Activated gamma-delta T cell treated with Interleukin-2 at 50 U/mL for 16 hours (primary cell): ENCODE data around the gene GRID2.
"Not testable (repeated sequence)": the region's sequence is repeated elsewhere in the genome, so short reads cannot be mapped to it uniquely, and the experiment has no call there.

Experiments
- DNase-seq: peaks from one replicate; pipeline ENCODE4 v3.0.0-alpha.2; 2020

GRID2 gene

DNA sequence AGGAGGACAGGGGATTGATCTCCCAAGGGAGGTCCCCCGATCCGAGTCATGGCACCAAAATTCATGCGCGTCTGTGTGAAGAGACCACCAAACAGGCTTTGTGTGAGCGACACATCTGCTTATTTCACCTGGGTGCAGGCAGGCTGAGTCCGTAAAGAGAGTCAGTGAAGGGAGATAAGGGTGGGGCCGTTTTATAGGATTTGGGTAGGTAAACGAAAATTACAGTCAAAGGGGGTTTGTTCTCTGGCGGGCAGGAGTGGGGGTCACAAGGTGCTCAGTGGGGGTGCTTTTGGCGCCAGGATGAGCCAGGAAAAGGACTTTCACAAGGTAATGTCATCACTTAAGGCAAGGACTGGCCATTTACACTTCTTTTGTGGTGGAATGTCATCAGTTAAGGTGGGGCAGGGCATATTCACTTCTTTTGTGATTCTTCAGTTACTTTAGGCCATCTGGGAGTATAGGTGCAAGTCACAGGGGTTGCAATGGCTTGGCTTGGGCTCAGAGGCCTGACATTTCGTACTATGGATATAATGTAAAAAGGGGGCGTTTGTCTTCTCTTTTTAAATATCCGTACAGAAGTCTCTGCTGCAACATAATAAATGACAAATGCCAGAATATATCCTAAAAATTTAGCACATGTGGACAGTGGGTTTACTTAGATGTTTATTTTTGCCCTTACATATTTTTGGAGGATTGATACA is 140.5 kb downstream of the GRID2 start:
- DNase-seq, result not testable (repeated sequence)

DNA sequence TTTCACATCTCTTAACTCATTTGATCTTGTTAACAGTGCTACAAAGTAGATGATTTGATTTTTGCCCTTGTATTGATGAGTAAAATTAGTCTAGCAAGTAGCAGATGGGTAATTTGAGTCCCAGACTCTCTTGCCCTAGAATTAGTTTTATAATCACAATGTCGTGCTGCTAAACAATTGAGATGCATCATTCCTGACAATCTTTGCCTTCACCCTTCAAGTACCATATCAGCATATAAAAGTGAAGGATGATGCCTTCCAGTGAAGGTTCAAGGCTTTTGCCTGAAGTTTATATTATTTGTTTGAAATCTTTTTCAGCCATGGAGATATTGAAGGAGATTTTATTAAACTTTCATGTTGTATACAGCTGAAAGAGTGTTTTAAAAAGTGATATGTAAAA is 141.4 kb downstream of the GRID2 start:
- no peak for DNase-seq

DNA sequence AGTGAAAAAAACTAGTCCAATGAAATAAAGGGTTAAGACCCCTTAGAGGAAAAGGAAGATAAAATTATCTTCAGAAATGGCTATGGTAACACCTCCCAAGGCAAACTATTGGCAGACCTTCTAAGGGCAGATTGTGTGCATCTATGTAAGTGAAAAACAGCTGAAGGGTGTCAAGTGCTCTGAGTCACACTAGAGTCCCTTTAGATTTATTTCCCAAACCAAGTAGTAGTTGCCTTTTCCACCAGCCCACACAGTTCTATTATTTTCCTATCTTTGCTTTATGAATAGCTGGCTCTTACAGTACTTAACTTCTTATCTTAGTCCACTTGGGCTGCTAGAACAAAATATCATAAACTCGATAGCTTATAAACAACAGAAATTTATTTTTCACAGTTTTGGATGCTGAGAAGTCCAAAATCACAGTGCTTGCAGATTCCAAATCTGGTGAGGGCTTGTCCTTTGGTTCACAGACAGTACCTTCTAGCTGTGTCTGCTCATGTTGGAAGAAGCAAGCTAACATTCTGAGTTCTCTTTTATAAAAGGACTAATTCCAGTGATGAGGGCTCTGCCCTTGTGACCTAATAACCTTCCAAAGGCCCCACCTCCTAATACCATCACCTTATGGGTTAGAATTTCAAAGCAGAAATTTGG is 143.6 kb downstream of the GRID2 start:
- no peak for DNase-seq

DNA sequence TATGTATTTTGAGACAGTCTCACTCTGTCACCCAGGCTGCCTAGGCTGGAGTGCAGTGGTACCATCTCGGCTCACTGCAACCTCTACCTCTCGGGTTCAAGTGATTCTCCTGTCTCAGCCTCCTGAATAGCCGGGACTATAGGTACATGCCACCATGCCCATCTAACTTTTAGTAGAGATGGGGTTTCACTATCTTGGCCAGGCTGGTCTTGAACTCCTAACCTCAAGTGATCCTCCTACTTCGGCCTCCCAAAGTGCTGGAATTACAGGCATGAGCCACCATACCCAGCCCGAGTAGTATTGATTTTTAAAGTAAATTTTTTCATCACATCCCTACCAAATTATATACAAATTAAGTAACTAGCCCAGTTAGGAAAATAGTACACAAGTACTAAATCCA is 144.4 kb downstream of the GRID2 start:
- not testable (repeated sequence) for DNase-seq

DNA sequence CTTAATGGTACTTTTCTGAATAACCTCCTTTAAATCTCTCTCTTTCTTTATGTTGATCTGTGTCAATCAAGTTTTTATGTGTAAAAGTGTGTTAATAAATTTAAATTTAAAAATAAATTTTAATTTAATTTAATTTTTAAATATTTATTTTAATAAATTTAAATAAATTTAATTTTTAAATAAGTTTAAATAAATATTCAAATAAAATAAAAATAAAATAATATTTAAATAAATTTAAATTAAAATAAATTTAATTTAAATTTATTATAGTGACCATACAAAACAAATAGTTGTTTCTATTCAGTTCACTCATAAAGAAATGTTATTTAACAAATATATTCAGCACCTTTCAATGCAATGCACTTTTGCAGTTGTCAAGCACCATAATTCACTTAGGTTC is 146.9 kb downstream of the GRID2 start:
- DNase-seq, result no peak

DNA sequence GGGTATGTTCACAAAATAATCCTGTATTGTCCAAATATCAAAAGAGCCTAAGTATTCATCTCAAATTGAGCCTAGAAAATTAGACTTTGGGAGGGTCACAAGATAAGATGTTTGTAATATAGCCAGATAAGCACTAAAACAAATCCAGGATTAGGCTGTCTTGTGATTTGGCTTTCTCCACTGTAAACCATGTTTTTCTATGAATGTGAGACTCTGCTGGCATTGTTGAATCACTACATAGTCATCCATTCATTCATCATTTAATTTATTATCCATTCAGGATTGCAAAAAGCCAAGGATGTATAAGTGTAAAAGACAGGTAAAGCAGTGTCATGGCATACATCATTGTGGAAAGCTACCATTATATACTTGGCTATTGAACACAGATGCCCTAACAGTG is 148.0 kb downstream of the GRID2 start:
- DNase-seq, result no peak

DNA sequence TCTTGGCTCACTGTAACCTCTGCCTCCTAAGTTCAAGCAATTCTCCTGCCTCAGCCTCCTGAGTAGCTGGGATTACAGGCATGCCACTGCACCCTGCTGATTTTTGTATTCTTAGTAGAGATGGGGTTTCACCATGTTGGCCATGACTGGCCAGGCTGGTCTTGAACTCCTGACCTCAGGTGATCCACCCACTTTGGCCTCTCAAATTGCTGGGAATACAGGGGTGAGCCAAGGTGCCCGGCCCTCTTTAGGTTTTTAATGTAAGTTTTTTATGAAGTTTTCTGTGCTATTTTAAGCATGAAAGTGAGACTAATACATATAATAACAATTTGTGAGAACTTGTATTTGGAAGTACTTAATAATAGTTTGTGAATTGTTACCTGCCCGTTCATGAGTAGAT is 148.6 kb downstream of the GRID2 start:
- not testable (repeated sequence) for DNase-seq

DNA sequence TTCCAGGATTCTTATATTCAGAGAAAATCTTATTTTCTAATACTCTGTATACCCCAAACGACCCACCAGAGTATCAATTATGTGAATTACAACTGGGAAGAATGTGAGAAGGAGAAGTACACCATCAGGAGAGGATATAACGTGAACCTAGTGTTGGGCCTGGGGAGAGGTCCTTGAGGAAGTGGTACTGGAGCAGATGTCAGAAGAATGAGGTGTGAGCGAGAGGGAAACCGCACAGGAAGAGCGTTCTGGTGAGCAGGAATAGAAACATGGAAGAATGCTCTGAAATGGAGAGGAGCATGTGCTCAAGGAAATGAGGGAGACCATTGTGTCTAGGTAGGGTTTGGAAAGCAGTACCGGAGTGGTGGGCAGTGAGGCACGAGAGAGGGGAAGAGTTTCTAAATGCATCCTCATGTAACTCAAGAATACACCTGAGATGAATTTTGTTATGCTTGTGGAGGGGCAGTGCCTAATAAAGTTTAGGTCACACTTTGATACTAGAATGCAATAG is 151.6 kb downstream of the GRID2 start:
- no peak for DNase-seq

DNA sequence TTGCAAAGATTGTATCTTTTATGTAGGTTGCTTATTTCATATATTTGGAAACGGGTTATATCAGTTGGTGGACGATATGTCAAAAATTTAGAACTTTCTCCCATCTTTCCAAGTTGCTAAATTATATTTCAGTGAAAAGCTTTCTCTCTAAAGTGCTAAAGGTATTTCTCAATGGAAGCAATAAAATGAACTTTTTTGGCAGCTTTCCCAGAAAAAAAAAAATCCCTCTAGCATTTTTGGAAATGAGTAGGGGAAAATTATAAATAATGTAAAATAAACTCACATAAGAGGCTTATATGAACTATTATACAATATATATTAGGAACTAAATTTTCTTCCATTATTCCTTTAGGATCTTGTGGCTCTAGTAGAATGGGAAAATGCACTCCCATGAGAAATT is 152.2 kb downstream of the GRID2 start:
- no peak for DNase-seq

DNA sequence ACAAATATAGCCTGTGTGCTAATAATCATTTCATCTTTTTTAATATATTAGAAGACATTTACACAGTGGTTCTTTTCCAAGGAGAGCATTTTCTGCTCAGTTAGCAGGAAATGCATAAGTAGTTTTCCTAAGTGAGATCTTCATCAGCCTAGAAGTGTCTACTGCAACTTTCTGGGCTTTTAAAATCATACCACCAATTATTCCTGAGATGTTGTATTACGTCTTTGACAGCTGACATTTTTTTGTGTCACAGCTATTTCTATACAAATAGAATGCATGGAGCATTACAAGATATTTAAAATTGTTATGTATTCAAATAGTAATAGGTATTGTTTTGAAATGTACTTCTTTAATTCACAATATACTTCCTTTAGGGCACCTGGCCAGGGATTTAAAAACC is 158.0 kb downstream of the GRID2 start:
- no peak for DNase-seq

DNA sequence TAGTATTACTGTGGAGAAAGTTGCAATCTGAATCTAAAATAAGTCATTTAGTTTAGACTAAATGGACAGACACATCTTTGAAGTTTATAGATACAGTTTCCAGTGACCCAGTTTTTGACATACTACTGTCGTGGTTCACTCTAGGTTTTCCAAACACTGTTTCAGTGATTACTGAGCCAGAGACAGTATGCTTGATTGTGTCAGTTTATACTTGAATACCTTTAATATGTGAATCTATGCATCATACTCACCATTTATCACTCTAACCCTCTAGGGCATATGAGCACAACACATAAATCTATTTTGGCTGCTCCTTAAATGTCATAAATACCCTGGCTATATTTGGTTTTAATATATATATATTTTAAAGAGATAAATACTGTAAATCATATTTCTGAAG is 173.5 kb downstream of the GRID2 start:
- no peak for DNase-seq

DNA sequence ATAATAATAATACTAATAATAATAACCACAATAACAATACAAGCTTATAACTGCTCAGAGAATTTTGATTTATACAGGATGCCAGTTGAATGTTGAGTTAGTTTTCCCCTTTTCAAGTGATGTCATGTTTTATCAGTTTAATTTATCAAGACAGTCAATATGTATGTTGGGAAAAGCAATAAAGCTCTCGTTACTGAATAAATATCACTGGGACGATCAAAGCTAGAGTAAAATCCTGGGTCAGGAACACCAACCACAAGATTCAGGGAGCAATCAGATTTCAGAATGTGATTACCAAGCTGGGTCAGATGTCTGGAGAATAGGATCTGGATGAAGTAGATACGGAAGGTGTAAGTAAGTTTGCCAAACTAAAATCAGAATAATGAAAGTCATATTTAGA is 179.6 kb downstream of the GRID2 start:
- no peak for DNase-seq

DNA sequence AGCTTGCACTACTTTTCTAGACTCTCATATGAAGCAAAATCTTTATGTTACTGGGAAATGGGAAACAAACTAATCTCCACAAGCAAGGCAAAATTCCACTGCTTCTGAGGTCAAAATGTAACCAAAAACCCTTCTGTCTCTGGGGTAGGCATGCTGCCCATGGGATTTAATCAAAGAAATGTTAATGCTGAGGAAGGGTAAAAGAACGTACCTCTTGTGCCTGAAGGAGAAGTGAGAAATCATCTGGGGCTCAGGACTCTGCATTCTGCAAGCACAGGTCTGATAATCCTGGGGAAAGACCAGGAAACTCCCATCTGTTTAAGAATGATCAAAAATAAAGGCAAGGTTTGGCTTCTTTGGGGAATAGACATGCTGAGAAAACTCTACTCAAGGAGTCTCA is 184.7 kb downstream of the GRID2 start:
- DNase-seq, result no peak

DNA sequence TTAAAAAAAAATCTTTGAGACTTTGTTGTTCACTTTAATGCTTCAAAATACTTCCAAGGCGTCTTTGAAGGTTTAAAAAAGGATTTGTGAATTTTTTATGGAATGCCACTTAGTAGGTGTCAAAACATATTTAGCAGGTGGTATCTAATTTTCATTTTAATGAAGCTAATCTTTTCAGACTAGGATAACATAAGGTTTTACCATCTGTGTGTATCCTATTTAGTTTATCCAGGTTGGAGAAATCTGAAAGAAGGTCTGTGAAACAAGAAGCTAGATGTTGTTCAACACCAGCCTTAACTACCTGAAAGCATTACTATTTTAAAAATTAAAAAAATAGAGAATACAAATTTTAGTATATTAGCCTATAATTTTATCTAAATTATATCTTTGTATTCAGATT is 193.4 kb downstream of the GRID2 start:
- DNase-seq, result no peak

DNA sequence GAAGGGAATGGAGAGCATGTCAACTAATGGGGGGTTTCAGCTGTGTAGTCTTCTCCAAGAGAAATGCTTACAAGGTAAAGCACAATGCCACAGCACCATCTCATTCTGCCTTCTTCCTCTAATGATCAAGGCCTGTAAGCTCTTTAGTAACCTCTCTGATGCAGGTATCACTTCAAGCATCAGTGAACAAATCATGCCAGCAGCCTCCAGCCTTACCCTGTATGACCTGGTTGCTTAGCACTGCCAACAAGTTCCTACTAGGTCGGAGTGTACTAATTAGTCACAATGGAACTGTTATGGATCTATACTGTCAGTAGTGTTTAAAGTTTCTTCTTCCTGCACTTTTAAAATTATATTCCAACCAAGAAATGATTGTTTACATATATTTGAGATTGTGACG is 197.7 kb downstream of the GRID2 start:
- no peak for DNase-seq

DNA sequence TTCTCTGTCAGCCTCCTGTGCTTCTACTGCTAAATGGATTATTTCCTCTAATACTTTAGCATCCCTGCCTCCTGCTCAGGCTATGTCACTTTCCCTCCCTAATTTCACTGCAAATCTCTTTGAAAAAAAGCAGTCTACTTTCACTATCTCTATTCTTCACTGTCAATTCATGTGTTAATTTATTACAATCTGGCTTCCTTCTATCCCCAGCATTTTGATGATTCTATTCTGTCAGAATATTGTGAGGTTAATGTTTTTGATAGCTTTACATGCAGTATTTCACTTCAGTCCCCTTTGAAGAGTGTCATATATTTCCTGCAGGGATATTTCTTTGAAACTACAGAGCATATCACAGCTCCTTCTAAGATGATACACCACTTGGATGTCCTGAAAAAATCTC is 203.2 kb downstream of the GRID2 start:
- DNase-seq, result no peak

DNA sequence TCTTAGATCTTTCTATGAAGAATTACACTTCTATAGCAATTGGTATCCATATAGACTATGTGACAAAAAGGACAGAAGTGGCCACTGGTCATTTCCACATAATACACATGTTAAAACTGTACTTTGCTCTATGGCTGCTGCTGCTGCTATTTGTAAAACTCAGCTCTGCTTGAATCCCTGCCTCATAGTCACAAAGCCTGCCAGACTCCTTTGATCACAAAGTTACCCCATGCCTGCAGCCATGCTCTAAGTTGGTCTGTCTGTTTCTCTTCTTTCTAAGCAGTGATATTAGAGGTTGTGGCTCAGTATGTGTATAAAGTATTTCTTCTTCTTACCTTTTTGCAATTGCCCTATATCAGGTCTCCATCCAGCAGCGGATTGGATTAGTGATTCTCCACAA is 210.9 kb downstream of the GRID2 start:
- no peak for DNase-seq

DNA sequence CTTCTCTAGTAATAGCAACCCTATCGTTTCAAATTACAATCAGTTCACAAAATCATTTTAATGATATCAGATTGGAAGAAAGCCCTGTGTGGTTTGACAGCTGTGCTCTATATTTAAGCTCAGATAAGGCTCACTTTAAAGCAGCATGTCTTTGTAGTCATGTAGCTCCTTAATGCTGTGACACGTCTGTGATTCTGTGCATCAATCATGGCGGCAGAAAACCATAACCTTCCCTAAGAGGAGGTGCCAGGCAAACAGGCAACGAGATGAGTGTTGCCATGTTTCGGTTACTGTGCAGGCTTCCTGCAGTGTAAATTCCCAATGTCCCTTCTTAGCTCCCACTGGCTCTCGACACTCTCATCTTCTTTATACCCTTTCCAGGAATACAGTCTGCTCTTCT is 212.7 kb downstream of the GRID2 start:
- DNase-seq, result no peak

DNA sequence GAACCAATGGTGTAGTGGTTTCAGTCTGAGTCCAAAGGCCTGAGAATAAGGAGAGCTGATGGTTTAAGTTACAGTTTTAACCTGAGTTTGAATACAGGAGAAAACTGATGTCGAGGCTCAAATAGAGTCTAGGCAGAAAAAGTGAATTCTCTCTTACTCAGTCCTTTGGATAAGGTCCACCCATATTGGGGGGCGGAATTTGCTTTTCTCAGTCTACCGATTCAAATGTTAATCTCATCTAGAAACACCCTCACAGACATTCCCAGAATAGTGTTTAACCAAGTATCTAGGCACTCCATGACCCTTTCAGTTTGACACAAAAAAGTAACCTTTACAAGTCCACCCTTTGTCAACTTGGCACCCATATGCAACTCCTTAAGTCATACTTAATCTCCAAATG is 216.0 kb downstream of the GRID2 start:
- no peak for DNase-seq

DNA sequence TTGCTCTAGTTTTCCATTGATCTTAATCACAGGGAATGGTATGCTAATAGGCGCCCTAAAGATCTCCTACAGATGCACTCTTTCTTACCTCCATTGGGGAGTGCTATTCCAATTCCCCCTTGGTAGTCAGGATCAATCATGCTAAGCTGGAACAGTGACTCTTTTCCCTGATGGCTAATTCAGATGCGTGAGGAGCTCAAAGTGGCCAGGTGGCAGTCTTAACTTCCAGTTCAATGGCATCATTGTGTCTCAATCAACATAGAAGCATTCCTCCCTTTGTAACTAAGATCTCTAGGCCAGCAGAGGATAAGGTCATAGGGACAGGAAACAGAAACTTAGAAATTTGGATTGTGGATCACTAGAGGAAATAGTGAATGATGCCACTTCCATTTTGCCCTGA is 216.8 kb downstream of the GRID2 start:
- no peak for DNase-seq

DNA sequence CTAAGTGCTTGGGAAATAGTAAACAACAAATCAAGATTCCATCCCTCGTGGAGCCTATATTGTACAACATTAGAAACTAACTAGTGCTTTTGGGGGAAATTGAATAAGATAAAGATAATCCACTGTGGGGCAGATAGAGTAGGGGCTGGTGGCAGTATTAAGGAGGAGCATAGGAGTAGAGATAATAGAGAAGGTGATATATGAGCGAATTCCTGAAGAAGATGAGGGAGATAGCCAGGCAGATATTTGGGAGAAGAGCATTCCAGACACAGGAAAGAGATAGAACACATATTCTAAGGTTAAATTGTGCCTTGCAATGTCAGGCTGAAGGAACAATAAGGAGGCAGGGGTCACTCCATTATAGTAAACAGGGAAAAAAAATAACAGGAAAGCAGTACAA is 218.2 kb downstream of the GRID2 start:
- no peak for DNase-seq

DNA sequence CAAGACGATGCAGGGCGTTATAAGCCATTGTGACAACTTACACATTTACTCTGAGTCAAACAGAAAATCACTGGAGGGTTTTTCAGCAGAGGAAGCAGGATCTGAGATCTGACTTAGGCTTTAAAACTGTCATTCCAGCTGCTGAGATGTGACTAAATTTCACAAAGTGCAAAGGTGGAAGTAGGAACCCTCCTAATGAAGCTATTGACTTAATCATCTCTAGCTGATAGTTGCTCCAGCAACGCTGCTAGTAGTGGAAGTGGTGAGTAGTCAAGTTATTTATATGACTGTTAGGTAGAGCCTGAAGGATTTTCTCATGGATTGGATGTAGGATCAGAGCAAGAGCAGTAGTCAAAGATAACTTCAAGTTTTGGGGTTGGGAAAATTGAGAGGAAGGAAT is 218.6 kb downstream of the GRID2 start:
- no peak for DNase-seq

DNA sequence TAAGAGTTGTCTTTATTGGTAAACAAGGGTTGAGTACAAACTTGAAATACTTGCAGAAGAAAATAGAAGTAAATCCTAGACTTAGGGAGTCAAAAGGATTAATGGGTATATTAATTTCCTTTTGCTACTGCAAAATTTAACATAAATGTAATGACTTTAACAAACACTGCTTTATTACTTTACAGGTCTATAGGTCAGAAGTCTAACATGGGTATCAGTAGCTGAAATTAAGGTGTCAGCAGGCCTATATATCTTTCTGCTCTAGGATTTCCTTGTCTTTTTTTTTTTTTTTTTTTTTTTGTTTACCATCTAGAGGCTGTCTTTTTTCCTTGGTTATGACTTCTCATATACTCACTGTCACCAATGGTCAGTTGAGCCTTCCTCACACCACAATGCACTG is 220.4 kb downstream of the GRID2 start:
- DNase-seq, result no peak

DNA sequence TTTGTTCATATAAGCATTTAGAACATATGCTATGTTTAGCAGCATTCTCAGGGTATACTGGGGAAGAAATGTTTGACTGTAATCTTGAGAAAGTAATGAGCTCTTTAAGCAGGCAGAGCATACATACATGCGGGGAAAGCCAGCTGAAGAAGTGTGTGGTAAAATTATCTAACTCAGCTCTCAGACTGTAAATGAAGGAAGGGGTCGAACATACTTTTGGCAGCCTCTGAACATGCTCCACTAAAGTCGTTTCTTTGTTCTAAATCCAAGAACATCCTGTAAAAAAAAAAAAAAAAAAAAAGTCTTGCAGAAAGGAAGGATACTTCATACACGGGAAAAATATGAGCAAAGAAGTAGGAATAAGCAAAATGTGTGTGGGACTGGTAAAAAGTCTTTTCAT is 224.8 kb downstream of the GRID2 start:
- DNase-seq, result no peak

DNA sequence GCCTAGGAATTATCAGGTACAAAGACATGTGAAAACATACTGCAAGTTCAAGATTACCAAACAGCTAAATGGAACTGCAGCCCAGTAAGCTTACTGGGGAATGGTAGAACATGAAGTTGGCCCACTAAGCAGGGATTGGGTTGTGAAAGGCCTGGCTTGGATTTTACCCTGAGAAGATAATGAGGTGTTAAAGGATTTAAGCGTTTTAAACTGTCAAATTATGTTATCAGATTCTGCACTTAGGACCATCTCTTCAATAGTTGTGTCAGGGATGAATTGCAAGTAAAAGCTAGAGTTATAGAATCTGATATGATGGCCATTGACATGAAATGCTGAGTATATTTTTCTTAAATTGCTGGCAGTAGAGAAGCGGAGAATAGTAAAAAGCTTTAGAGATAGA is 225.7 kb downstream of the GRID2 start:
- DNase-seq, result no peak
